ENCODE results near the gene IFNG. TPM values are rescaled to one million over a fixed set of nuclear protein-coding genes. Genes with fewer than 3 reads are reported as not detected.

IFNG gene
- total RNA-seq, 4 donors from 2014 or later = not detected

GRCh38 chr12:68111995-68112394, 47.5 kb downstream of the IFNG start:
- H3K9me3 ChIP-seq = no peaks in the 10 kb centered on the region
- no peak for DNase-seq (ENCODE audit: extremely low spot score)
- intact Hi-C loops (cut with DNase I) = no loop called here
- no peak overlapping the region for H3K27ac ChIP-seq (replicated peaks in 1 of 4)
- no peaks in the 10 kb centered on the region for H3K27me3 ChIP-seq
- H3K36me3 ChIP-seq = no peaks in the 10 kb centered on the region
- TF ChIP-seq POLR2AphosphoS5 (IDR thresholded peaks at IDR 0.05) (no peak), EP300 (IDR thresholded peaks at IDR 0.05) (no peak), POLR2A (IDR thresholded peaks at IDR 0.05; ENCODE audit: low read depth) (no peak), CTCF (IDR thresholded peaks at IDR 0.05) (no peak)
- no peaks in the 10 kb centered on the region for H3K4me1 ChIP-seq
- no peak overlapping the region for H3K4me3 ChIP-seq

GRCh38 chr12:68109444-68110217, 49.9 kb downstream of the IFNG start:
- no peaks in the 10 kb centered on the region for H3K4me1 ChIP-seq
- no peak overlapping the region for H3K27ac ChIP-seq (replicated peaks in 1 of 4)
- H3K36me3 ChIP-seq = no peaks in the 10 kb centered on the region
- intact Hi-C loops (cut with DNase I) = no loop called here
- TF ChIP-seq EP300 (IDR thresholded peaks at IDR 0.05) = no peak
- TF ChIP-seq POLR2AphosphoS5 (IDR thresholded peaks at IDR 0.05) = no peak
- TF ChIP-seq CTCF (IDR thresholded peaks at IDR 0.05) = no peak
- no peak for TF ChIP-seq POLR2A (IDR thresholded peaks at IDR 0.05; ENCODE audit: low read depth)
- H3K9me3 ChIP-seq = no peaks in the 10 kb centered on the region
- DNase-seq (ENCODE audit: extremely low spot score) = no peak
- H3K4me3 ChIP-seq = no peak overlapping the region
- no peaks in the 10 kb centered on the region for H3K27me3 ChIP-seq
- 65% methylated on average over 1 of the region's 1 CpG for WGBS

GRCh38 chr12:68109001-68109400, 50.5 kb downstream of the IFNG start:
- Histone ChIP-seq H3K9me3 (no peaks in the 10 kb centered on the region), H3K36me3 (no peaks in the 10 kb centered on the region)
- intact Hi-C loops (cut with DNase I) = no loop called here

GRCh38 chr12:68106660-68107059, 52.9 kb downstream of the IFNG start:
- H3K4me1 ChIP-seq = no peaks in the 10 kb centered on the region
- peaks cover 0 to 7% (median 0%) of the 10 kb centered on the region in 4 donors for H3K27me3 ChIP-seq
- no peak for DNase-seq (ENCODE audit: extremely low spot score)
- TF ChIP-seq POLR2AphosphoS5 (IDR thresholded peaks at IDR 0.05) (no peak), CTCF (IDR thresholded peaks at IDR 0.05) (no peak), EP300 (IDR thresholded peaks at IDR 0.05) (no peak), POLR2A (IDR thresholded peaks at IDR 0.05; ENCODE audit: low read depth) (no peak)
- no peaks in the 10 kb centered on the region for H3K9me3 ChIP-seq
- 67% methylated on average over 1 of the region's 1 CpG for WGBS
- intact Hi-C loops (cut with DNase I) = no loop called here
- H3K4me3 ChIP-seq = no peak overlapping the region
- H3K27ac ChIP-seq (replicated peaks in 1 of 4) = no peak overlapping the region
- no peaks in the 10 kb centered on the region for H3K36me3 ChIP-seq

More at GRCh38 chr12:68109001-68109400, 50.5 kb downstream of the IFNG start:
- H3K27me3 ChIP-seq = peaks cover 0 to 5% (median 0%) of the 10 kb centered on the region in 4 donors
- no peak for TF ChIP-seq CTCF (IDR thresholded peaks at IDR 0.05)
- no peaks in the 10 kb centered on the region for H3K4me1 ChIP-seq
- no peak overlapping the region for H3K4me3 ChIP-seq
- H3K27ac ChIP-seq (replicated peaks in 1 of 4) = no peak overlapping the region
- DNase-seq (ENCODE audit: extremely low spot score) = no peak

- DNase-seq (ENCODE audit: extremely low spot score) = no peak
- Histone ChIP-seq H3K9me3 (no peaks in the 10 kb centered on the region), H3K4me1 (no peaks in the 10 kb centered on the region), H3K27me3 (peaks cover 0 to 7% (median 0%) of the 10 kb centered on the region in 4 donors), H3K4me3 (no peak overlapping the region), H3K27ac (replicated peaks in 1 of 4) (no peak overlapping the region), H3K36me3 (no peaks in the 10 kb centered on the region)
- TF ChIP-seq EP300 (IDR thresholded peaks at IDR 0.05) (no peak), POLR2AphosphoS5 (IDR thresholded peaks at IDR 0.05) (no peak), POLR2A (IDR thresholded peaks at IDR 0.05; ENCODE audit: low read depth) (no peak), CTCF (IDR thresholded peaks at IDR 0.05) (no peak)
- 83% methylated on average over 4 of the region's 5 CpGs for WGBS
- intact Hi-C loops (cut with DNase I) = no loop called here
Observed at GRCh38 chr12:68106160-68106559, 53.4 kb downstream of the IFNG start.

Data from esophagus muscularis mucosa (tissue), 4 donors.